Astrocyte (in vitro differentiated cells and primary cell): ENCODE measurements around the gene CLPSL1. TPM values are rescaled to one million over a fixed set of nuclear protein-coding genes. Genes with fewer than 3 reads are reported as not detected.

Source experiments
- DNase-seq: peaks from one replicate; pipeline ENCODE4 v3.0.0-alpha.2; 2010; ENCODE audit warnings: low read depth
- FAIRE-seq: peaks from 2 replicates; lab custom pipeline; 2011; peaks lifted over from hg19 to GRCh38; lab: Jason Lieb, UNC
- H2AFZ ChIP-seq: 2 replicates; pipeline ENCODE4 v1.6.0; 2012; ENCODE audit warnings: low read depth, low read length, inconsistent platforms
- H3K27ac ChIP-seq: 2 replicates; pipeline ENCODE4 v1.5.1; 2011; ENCODE audit warnings: low read depth, low read length, inconsistent platforms
- H3K27me3 ChIP-seq: 2 replicates; pipeline ENCODE4 v1.6.0; 2011; ENCODE audit warnings: low read length, inconsistent platforms; ENCODE audit not compliant: insufficient read depth
- H3K36me3 ChIP-seq: 2 replicates; pipeline ENCODE4 v1.5.1; 2011; ENCODE audit warnings: low read length, inconsistent platforms; ENCODE audit not compliant: insufficient read depth
- H3K4me1 ChIP-seq: 2 replicates; pipeline ENCODE4 v1.5.1; 2011; ENCODE audit warnings: low read length, inconsistent platforms; ENCODE audit not compliant: insufficient read depth
- H3K4me2 ChIP-seq: 2 replicates; pipeline ENCODE4 v1.6.0; 2012; ENCODE audit warnings: low read length, inconsistent platforms
- H3K4me3 ChIP-seq: 2 replicates; pipeline ENCODE4 v1.5.1; 2011; ENCODE audit warnings: low read depth, mild to moderate bottlenecking, low read length, inconsistent platforms; ENCODE audit not compliant: insufficient read depth
- H3K79me2 ChIP-seq: 2 replicates; pipeline ENCODE4 v1.6.0; 2012; ENCODE audit warnings: mild to moderate bottlenecking, low read length, inconsistent platforms; ENCODE audit not compliant: insufficient read depth
- H3K9ac ChIP-seq: 2 replicates; pipeline ENCODE4 v1.6.0; 2012; ENCODE audit warnings: mild to moderate bottlenecking, low read length, inconsistent platforms
- H3K9me3 ChIP-seq: 2 replicates; pipeline ENCODE4 v1.5.1; 2012; ENCODE audit warnings: low read depth, mild to moderate bottlenecking, low read length, inconsistent platforms; ENCODE audit not compliant: insufficient read depth
- H4K20me1 ChIP-seq: 2 replicates; pipeline ENCODE4 v1.6.0; 2012; ENCODE audit warnings: low read length, inconsistent platforms; ENCODE audit not compliant: insufficient read depth
- H3K27ac Mint-ChIP-seq: one replicate; pipeline ENCODE4 v1.8.0; 2021; ENCODE audit warnings: mild to moderate bottlenecking, mixed read lengths; ENCODE audit not compliant: unreplicated experiment
- H3K27me3 Mint-ChIP-seq: one replicate; pipeline ENCODE4 v1.8.0; 2021; ENCODE audit warnings: low read depth, mixed read lengths; ENCODE audit not compliant: unreplicated experiment
- H3K36me3 Mint-ChIP-seq: one replicate; pipeline ENCODE4 v1.8.0; 2021; ENCODE audit warnings: low read depth, mixed read lengths; ENCODE audit not compliant: unreplicated experiment
- H3K4me1 Mint-ChIP-seq: one replicate; pipeline ENCODE4 v1.8.0; 2021; ENCODE audit warnings: low read depth, mixed read lengths; ENCODE audit not compliant: unreplicated experiment
- H3K4me3 Mint-ChIP-seq: one replicate; pipeline ENCODE4 v1.8.0; 2021; ENCODE audit warnings: mild to moderate bottlenecking, moderate library complexity, mixed read lengths; ENCODE audit not compliant: unreplicated experiment
- H3K9me3 Mint-ChIP-seq: one replicate; pipeline ENCODE4 v1.8.0; 2021; ENCODE audit warnings: mild to moderate bottlenecking, mixed read lengths; ENCODE audit not compliant: unreplicated experiment
- CTCF ChIP-seq: IDR thresholded peaks from 2 replicates; pipeline ENCODE4 v1.5.1; 2011; ENCODE audit warnings: low read depth, mild to moderate bottlenecking, inconsistent platforms, low read length, moderate library complexity; ENCODE audit not compliant: insufficient read depth
- EZH2 ChIP-seq: IDR thresholded peaks from 2 replicates; pipeline ENCODE4 v1.6.1; 2012; ENCODE audit warnings: mild to moderate bottlenecking, low read length, inconsistent platforms; ENCODE audit not compliant: insufficient read depth
- total RNA-seq: library from RNA; stranded (reverse); gene quantifications from 2 replicates; pipeline ENCODE4 v1.2.1, GENCODE V29; 2021

The CLPSL1 gene
- total RNA-seq, 1 donor from 2014 or later = not detected

GRCh38 chr6:35737413-35738211 lies 43.2 kb upstream of the CLPSL1 start:
- H3K4me2 ChIP-seq = no peak overlapping the region
- no peak overlapping the region for H3K4me3 ChIP-seq
- TF ChIP-seq CTCF (peak; percentile 89), EZH2 (no peak)
- Mint-ChIP-seq H3K4me1 (peaks cover 10% of the 10 kb centered on the region), H3K36me3 (no peaks in the 10 kb centered on the region), H3K9me3 (no peaks in the 10 kb centered on the region), H3K27ac (no peak overlapping the region), H3K4me3 (no peak overlapping the region), H3K27me3 (peaks cover 14% of the 10 kb centered on the region)
- H3K9ac ChIP-seq = no peak overlapping the region
- FAIRE-seq = peak; percentile 34
- no peaks in the 10 kb centered on the region for H3K9me3 ChIP-seq
- no peaks in the 10 kb centered on the region for H4K20me1 ChIP-seq
- no peaks in the 10 kb centered on the region for H3K36me3 ChIP-seq
- H3K79me2 ChIP-seq = no peaks in the 10 kb centered on the region
- H3K27ac ChIP-seq = no peak overlapping the region
- peaks cover 2% of the 10 kb centered on the region for H3K4me1 ChIP-seq
- peak; percentile 63 for DNase-seq
- H2AFZ ChIP-seq = no peak overlapping the region
- H3K27me3 ChIP-seq = no peaks in the 10 kb centered on the region

- H3K4me3 ChIP-seq = no peak overlapping the region
- no peaks in the 10 kb centered on the region for H3K79me2 ChIP-seq
- H3K9me3 ChIP-seq = no peaks in the 10 kb centered on the region
- no peak overlapping the region for H3K4me2 ChIP-seq
- H3K27ac Mint-ChIP-seq = peak overlapping the region; percentile 13
- H3K4me1 Mint-ChIP-seq = peaks cover 8% of the 10 kb centered on the region
- H3K27ac ChIP-seq = no peak overlapping the region
- FAIRE-seq = no peak
- H3K27me3 Mint-ChIP-seq = peaks cover 9% of the 10 kb centered on the region
- no peaks in the 10 kb centered on the region for H3K9me3 Mint-ChIP-seq
- no peaks in the 10 kb centered on the region for H3K27me3 ChIP-seq
- no peak overlapping the region for H2AFZ ChIP-seq
- H3K36me3 ChIP-seq = no peaks in the 10 kb centered on the region
- no peak for DNase-seq
- TF ChIP-seq EZH2 = no peak
- no peak for TF ChIP-seq CTCF
- H4K20me1 ChIP-seq = no peaks in the 10 kb centered on the region
- H3K4me1 ChIP-seq = no peaks in the 10 kb centered on the region
- no peak overlapping the region for H3K9ac ChIP-seq
- H3K36me3 Mint-ChIP-seq = no peaks in the 10 kb centered on the region
- H3K4me3 Mint-ChIP-seq = no peak overlapping the region
Observed at GRCh38 chr6:35739645-35740524, 40.9 kb upstream of the CLPSL1 start.
